HepG2 (cell line): ENCODE measurements around the gene THEM5. TPM values are rescaled to one million over a fixed set of nuclear protein-coding genes. Genes with fewer than 3 reads are reported as not detected.

Source experiments
- ATAC-seq: fragments of 200-7000 bp; cut with Tn5 transposase; 3 replicates; pipeline ENCODE4 v1.9.1; 2020; ENCODE audit warnings: mild to moderate bottlenecking, moderate library complexity
- BruUV-seq: library from RNA; stranded (reverse); fragments of 400-500 nt; replicated peaks from 2 replicates; lab custom pipeline; 2021; lab: Mats Ljungman, UMichigan
- CTCF ChIA-PET: fragments of 300-600 bp; formaldehyde crosslinking; extraction: SDS; loops from one replicate; lab custom pipeline; 2021; ENCODE audit warnings: low total read pairs, inconsistent platforms, low intra/inter-chr PET ratio; lab: Yijun Ruan, JAX
- POLR2A ChIA-PET: fragments of 350-600 bp; sonication (Branson Sonifier 250); formaldehyde crosslinking; loops from one replicate; lab custom pipeline; 2020; ENCODE audit warnings: antibody characterized with exemption, inconsistent platforms; lab: Yijun Ruan, JAX
- DNase-seq: peaks from one replicate; pipeline ENCODE4 v3.0.0-alpha.2; 2015; ENCODE audit warnings: low spot score
- FAIRE-seq: peaks from 3 replicates; lab custom pipeline; 2011; peaks lifted over from hg19 to GRCh38; lab: Jason Lieb, UNC
- H2AFZ ChIP-seq: one replicate; pipeline ENCODE4 v1.6.1; 2011; ENCODE audit warnings: low read length, inconsistent platforms
- H3K27ac ChIP-seq: fragments of 300-600 bp; 3 replicates; pipeline ENCODE4 v1.8.0; 2011; ENCODE audit warnings: mixed run types, mild to moderate bottlenecking, mixed read lengths, low read length, inconsistent platforms; ENCODE audit not compliant: insufficient read depth; ENCODE audit errors: extremely low read length
- H3K27me3 ChIP-seq, 2 experiments: fragments of 200-600 bp in 1 of 2; 2 replicates in 1 of 2; 3 replicates in 1 of 2; pipeline versions ENCODE4 v1.6.0 to v1.8.0; 2011; ENCODE audit warnings: low read length in 2 of 2, mild to moderate bottlenecking in 2 of 2, moderate library complexity in 2 of 2, inconsistent platforms in 1 of 2; ENCODE audit not compliant: insufficient read depth in 2 of 2, control insufficient read depth in 1 of 2
- H3K36me3 ChIP-seq, 2 experiments: fragments of 200-600 bp in 1 of 2; replicated peaks in 1 of 2; 2 replicates in 1 of 2; 3 replicates in 1 of 2; pipeline versions ENCODE4 v1.5.1 to v1.8.0; 2011; ENCODE audit warnings: low read length in 2 of 2, inconsistent platforms in 1 of 2; ENCODE audit not compliant: insufficient read depth in 2 of 2, control insufficient read depth in 1 of 2
- H3K4me1 ChIP-seq: 2 replicates; pipeline ENCODE4 v1.5.1; 2012; ENCODE audit warnings: low read length, inconsistent platforms; ENCODE audit not compliant: insufficient read depth
- H3K4me2 ChIP-seq: 2 replicates; pipeline ENCODE4 v1.6.0; 2011; ENCODE audit warnings: low read depth, low read length, inconsistent platforms
- H3K4me3 ChIP-seq, 3 experiments: fragments of 200-600 bp in 1 of 3; sonication (generic), shearing (Covaris generic) in 1 of 3; replicated peaks in 1 of 3; 2 replicates each; pipeline ENCODE4 v1.5.1; 2011 to 2016; ENCODE audit warnings: low read length in 3 of 3, inconsistent platforms in 2 of 3, low read depth in 2 of 3, mild to moderate bottlenecking in 2 of 3, control low read depth in 1 of 3, mixed read lengths in 1 of 3; ENCODE audit not compliant: insufficient read depth in 1 of 3
- H3K79me2 ChIP-seq: one replicate; pipeline ENCODE4 v1.6.1; 2011; ENCODE audit warnings: low read length, inconsistent platforms; ENCODE audit not compliant: insufficient read depth
- H3K9ac ChIP-seq: 2 replicates; pipeline ENCODE4 v1.6.0; 2011; ENCODE audit warnings: mild to moderate bottlenecking, low read depth, low read length, inconsistent platforms; ENCODE audit not compliant: insufficient read depth
- H3K9me3 ChIP-seq: 2 replicates; pipeline ENCODE4 v1.5.1; 2012; ENCODE audit warnings: mild to moderate bottlenecking, low read length
- H4K20me1 ChIP-seq: 2 replicates; pipeline ENCODE4 v1.6.0; 2011; ENCODE audit warnings: inconsistent platforms, mild to moderate bottlenecking, low read length, moderate library complexity; ENCODE audit not compliant: insufficient read depth
- AHR ChIP-seq: IDR thresholded peaks from 2 replicates; pipeline ENCODE4 v1.6.1; 2018; ENCODE audit warnings: missing genetic modification reagents, missing compliant biosample characterization
- EED ChIP-seq: sonication (generic); formaldehyde crosslinking; IDR thresholded peaks from 2 replicates; pipeline ENCODE4 v1.5.0; 2020; ENCODE audit warnings: mild to moderate bottlenecking, missing genetic modification reagents
- GTF2F1 ChIP-seq: fragments of 150-350 bp; IDR thresholded peaks from 2 replicates; pipeline ENCODE4 v1.6.1; 2014; ENCODE audit warnings: low read length
- KAT7 ChIP-seq: IDR thresholded peaks from 2 replicates; pipeline ENCODE4 v1.6.1; 2018; ENCODE audit warnings: borderline replicate concordance, missing compliant biosample characterization
- POLR2A ChIP-seq, 2 experiments: IDR thresholded peaks; 2 replicates each; pipeline ENCODE4 v1.6.1; 2011; ENCODE audit warnings: low read depth in 2 of 2, low read length in 2 of 2, mild to moderate bottlenecking in 1 of 2, moderate library complexity in 1 of 2; ENCODE audit not compliant: insufficient read depth in 1 of 2
- SIN3B ChIP-seq: fragments of 150-350 bp; IDR thresholded peaks from 2 replicates; pipeline ENCODE4 v1.6.1; 2014; ENCODE audit warnings: low read length
- ZFYVE20 ChIP-seq: sonication (generic); formaldehyde crosslinking; IDR thresholded peaks from 2 replicates; pipeline ENCODE4 v1.8.0; 2023; ENCODE audit warnings: low read depth, mild to moderate bottlenecking, moderate library complexity, missing genetic modification reagents, borderline replicate concordance
- ZNF234 ChIP-seq: sonication (generic); formaldehyde crosslinking; conservative IDR thresholded peaks from 2 replicates; pipeline ENCODE4 v1.5.1; 2020; ENCODE audit warnings: mild to moderate bottlenecking, missing genetic modification reagents
- ZNF367 ChIP-seq: sonication (generic); formaldehyde crosslinking; IDR thresholded peaks from 2 replicates; pipeline ENCODE4 v1.4.0; 2020; ENCODE audit warnings: missing genetic modification reagents, borderline replicate concordance
- WGBS: methylation state at CpG from one replicate; pipeline ENCODE4 v1.1.6; 2017; ENCODE audit warnings: low lambda C conversion rate; 5-methylcytosine and 5-hydroxymethylcytosine counted together
- in situ Hi-C: cut with HindIII; loops from 2 replicates; pipeline ENCODE4 v1.10.0; 2017; ENCODE audit warnings: low pct_unique_long_range_greater_than_20kb; ENCODE audit not compliant: extremely low pct_ligation_motif_present
- intact Hi-C: fragments of 100-400 bp; cut with micrococcal nuclease; formaldehyde crosslinking; loops from one replicate; pipeline ENCODE4 v1.10.0; 2022; ENCODE audit not compliant: unreplicated experiment
- polyA plus RNA-seq, 8 experiments: library from polyadenylated mRNA; depleted of rRNA in 3 of 8; stranded (reverse) in 7 of 8; unstranded in 1 of 8; fragments of >200 nt; fragmentation: Illumina TruSeq in 4 of 8; extraction: Trizol in 4 of 8; gene quantifications; 2 replicates each; pipeline versions ENCODE4 v1.2.1 to v1.2.3, GENCODE V29; 2011 to 2016; ENCODE audit warnings: low read depth in 4 of 8, missing spikeins in 1 of 8, mixed read lengths in 1 of 8; ENCODE audit not compliant: insufficient read depth in 1 of 8
- total RNA-seq, 5 experiments: library from RNA; depleted of rRNA; stranded (reverse); fragments of >200 nt; fragmentation: Illumina TruSeq; extraction: Trizol; gene quantifications; 2 replicates each; pipeline ENCODE4 v1.2.3, GENCODE V29; 2016; ENCODE audit warnings: low read depth in 1 of 5
- TF ChIP-seq, protein P1 (sequence below), 2 experiments: sonication (generic) in 1 of 2; formaldehyde crosslinking in 1 of 2; IDR thresholded peaks; 2 replicates each; pipeline versions ENCODE4 v1.6.1 to v1.9.0; 2014 to 2022; ENCODE audit warnings: antibody characterized with exemption in 1 of 2, borderline replicate concordance in 1 of 2, inconsistent platforms in 1 of 2, low read depth in 1 of 2, missing genetic modification reagents in 1 of 2
- TF ChIP-seq, protein P2 (sequence below): sonication (generic); formaldehyde crosslinking; IDR thresholded peaks from 2 replicates; pipeline ENCODE4; 2020; ENCODE audit warnings: missing genetic modification reagents, mild to moderate bottlenecking, borderline replicate concordance
- TF ChIP-seq, protein P3 (sequence below): sonication (generic); formaldehyde crosslinking; IDR thresholded peaks from 2 replicates; pipeline ENCODE4 v1.4.0; 2020; ENCODE audit warnings: missing genetic modification reagents, mild to moderate bottlenecking, borderline replicate concordance

THEM5 gene
- total and polyA plus RNA-seq, 2 of the 13 experiments (the other 11 are each of a cell fraction or from before 2014, with no cell fraction given): not detected

DNA sequence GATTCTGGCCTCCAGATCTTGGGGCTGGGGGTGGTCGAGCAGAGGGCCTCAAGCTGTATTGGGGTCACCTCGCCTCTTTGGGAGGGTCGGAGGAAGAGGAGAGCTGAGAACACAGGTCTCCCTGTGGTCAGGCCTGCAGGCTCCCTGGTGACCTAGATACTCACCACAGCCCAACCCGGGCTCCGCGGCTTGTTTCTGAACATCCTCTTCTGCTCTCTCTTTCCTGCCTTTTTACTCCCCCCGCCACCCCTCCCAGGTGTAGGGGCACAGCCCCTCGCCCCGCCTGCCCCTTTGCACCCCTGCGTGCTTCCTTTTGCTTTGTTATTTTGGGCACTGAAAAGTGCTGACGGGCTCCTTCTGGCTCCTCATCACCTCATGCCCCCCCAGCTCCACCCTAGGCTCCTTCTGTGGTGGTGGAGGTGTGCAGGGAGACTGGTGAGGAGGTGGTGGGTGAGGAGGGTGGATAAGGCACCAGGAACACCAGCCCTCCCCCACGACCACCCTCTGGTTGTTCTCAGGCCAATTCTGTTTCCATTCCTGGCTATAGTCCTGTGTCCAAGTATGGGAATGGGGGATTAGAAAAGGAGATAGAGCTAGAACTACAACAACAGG lies 37.7 kb downstream of the THEM5 start:
- Histone ChIP-seq H4K20me1 (no peaks in the 10 kb centered on the region), H3K9ac (no peak overlapping the region), H3K27ac (no peak overlapping the region), H3K27me3 (no peaks in the 10 kb centered on the region), H3K4me3 (no peak overlapping the region), H3K79me2 (no peaks in the 10 kb centered on the region), H3K9me3 (no peaks in the 10 kb centered on the region), H3K4me2 (no peak overlapping the region), H3K4me1 (no peaks in the 10 kb centered on the region), H3K36me3 (no peaks in the 10 kb centered on the region), H2AFZ (no peak overlapping the region)
- POLR2A ChIA-PET: no interaction called here
- FAIRE-seq (no peak), DNase-seq (no peak), ATAC-seq (no peak)
- 87% methylated on average over 12 of the region's 12 CpGs for WGBS
- CTCF ChIA-PET: no interaction called here
- no TSS peak for BruUV-seq
- in situ Hi-C loops (no loop called here), intact Hi-C loops (no loop called here)
- TF ChIP-seq SIN3B (no peak), ZFYVE20 (CRISPR knock-in tag) (no peak), EED (CRISPR knock-in tag) (no peak), KAT7 (no peak), AHR (CRISPR knock-in tag) (no peak), ZNF234 (CRISPR knock-in tag) (no peak), GTF2F1 (no peak), ZNF367 (CRISPR knock-in tag) (no peak), POLR2A (IDR thresholded peaks at IDR 0.05; ENCODE audit: insufficient read depth in 1 of 2, low read depth in 2 of 2, low read length in 2 of 2) (no peak)
- TF ChIP-seq, protein P1, sequence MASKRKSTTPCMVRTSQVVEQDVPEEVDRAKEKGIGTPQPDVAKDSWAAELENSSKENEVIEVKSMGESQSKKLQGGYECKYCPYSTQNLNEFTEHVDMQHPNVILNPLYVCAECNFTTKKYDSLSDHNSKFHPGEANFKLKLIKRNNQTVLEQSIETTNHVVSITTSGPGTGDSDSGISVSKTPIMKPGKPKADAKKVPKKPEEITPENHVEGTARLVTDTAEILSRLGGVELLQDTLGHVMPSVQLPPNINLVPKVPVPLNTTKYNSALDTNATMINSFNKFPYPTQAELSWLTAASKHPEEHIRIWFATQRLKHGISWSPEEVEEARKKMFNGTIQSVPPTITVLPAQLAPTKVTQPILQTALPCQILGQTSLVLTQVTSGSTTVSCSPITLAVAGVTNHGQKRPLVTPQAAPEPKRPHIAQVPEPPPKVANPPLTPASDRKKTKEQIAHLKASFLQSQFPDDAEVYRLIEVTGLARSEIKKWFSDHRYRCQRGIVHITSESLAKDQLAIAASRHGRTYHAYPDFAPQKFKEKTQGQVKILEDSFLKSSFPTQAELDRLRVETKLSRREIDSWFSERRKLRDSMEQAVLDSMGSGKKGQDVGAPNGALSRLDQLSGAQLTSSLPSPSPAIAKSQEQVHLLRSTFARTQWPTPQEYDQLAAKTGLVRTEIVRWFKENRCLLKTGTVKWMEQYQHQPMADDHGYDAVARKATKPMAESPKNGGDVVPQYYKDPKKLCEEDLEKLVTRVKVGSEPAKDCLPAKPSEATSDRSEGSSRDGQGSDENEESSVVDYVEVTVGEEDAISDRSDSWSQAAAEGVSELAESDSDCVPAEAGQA (IDR thresholded peaks at IDR 0.05; ENCODE audit: low read depth): no peak
- TF ChIP-seq, protein P1 (CRISPR knock-in tag; IDR thresholded peaks at IDR 0.05; ENCODE audit: borderline replicate concordance): no peak
- TF ChIP-seq, protein P2, sequence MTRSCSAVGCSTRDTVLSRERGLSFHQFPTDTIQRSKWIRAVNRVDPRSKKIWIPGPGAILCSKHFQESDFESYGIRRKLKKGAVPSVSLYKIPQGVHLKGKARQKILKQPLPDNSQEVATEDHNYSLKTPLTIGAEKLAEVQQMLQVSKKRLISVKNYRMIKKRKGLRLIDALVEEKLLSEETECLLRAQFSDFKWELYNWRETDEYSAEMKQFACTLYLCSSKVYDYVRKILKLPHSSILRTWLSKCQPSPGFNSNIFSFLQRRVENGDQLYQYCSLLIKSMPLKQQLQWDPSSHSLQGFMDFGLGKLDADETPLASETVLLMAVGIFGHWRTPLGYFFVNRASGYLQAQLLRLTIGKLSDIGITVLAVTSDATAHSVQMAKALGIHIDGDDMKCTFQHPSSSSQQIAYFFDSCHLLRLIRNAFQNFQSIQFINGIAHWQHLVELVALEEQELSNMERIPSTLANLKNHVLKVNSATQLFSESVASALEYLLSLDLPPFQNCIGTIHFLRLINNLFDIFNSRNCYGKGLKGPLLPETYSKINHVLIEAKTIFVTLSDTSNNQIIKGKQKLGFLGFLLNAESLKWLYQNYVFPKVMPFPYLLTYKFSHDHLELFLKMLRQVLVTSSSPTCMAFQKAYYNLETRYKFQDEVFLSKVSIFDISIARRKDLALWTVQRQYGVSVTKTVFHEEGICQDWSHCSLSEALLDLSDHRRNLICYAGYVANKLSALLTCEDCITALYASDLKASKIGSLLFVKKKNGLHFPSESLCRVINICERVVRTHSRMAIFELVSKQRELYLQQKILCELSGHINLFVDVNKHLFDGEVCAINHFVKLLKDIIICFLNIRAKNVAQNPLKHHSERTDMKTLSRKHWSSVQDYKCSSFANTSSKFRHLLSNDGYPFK: no peak
- TF ChIP-seq, protein P3, sequence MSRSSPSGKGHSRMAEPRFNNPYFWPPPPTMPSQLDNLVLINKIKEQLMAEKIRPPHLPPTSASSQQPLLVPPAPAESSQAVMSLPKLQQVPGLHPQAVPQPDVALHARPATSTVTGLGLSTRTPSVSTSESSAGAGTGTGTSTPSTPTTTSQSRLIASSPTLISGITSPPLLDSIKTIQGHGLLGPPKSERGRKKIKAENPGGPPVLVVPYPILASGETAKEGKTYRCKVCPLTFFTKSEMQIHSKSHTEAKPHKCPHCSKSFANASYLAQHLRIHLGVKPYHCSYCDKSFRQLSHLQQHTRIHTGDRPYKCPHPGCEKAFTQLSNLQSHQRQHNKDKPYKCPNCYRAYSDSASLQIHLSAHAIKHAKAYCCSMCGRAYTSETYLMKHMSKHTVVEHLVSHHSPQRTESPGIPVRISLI (CRISPR knock-in tag): no peak
